GM10248 (cell line): ENCODE measurements around the gene EPHX1.
A peak's percentile ranks its signal among the peaks of the same experiment; 100 is the strongest.

Experiments used
- CTCF ChIA-PET: fragments of 300-600 bp; sonication (Branson Sonifier 250); formaldehyde crosslinking; extraction: SDS; loops from one replicate; lab custom pipeline; 2021; ENCODE audit warnings: antibody characterized with exemption; lab: Yijun Ruan, JAX
- POLR2A ChIA-PET: fragments of 350-650 bp; sonication (Branson Sonifier 250); formaldehyde crosslinking; extraction: SDS; loops from one replicate; lab custom pipeline; 2020; ENCODE audit warnings: antibody characterized with exemption; lab: Yijun Ruan, JAX
- DNase-seq: peaks from one replicate; pipeline ENCODE4 v3.0.0; 2012; ENCODE audit errors: extremely low spot score
- TF ChIP-seq, protein P1 (sequence below): IDR thresholded peaks from 2 replicates; pipeline ENCODE4 v1.5.1; 2012; ENCODE audit warnings: mild to moderate bottlenecking, low read depth; ENCODE audit errors: extremely low read depth, missing control alignments, control extremely low read depth

Gene EPHX1

DNA sequence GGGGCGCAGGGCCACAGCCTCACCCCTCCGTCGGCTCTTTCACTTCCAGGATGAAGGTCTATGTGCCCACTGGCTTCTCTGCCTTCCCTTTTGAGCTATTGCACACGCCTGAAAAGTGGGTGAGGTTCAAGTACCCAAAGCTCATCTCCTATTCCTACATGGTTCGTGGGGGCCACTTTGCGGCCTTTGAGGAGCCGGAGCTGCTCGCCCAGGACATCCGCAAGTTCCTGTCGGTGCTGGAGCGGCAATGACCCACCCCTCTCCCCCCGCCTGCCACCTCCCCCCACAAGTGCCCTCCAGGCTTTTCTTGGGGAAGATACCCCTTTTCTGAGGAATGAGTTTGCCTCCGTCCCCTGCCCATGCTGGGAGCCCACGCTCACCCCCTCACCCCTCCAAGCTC lies 35.2 kb downstream of the EPHX1 start:
- TF ChIP-seq, protein P1, sequence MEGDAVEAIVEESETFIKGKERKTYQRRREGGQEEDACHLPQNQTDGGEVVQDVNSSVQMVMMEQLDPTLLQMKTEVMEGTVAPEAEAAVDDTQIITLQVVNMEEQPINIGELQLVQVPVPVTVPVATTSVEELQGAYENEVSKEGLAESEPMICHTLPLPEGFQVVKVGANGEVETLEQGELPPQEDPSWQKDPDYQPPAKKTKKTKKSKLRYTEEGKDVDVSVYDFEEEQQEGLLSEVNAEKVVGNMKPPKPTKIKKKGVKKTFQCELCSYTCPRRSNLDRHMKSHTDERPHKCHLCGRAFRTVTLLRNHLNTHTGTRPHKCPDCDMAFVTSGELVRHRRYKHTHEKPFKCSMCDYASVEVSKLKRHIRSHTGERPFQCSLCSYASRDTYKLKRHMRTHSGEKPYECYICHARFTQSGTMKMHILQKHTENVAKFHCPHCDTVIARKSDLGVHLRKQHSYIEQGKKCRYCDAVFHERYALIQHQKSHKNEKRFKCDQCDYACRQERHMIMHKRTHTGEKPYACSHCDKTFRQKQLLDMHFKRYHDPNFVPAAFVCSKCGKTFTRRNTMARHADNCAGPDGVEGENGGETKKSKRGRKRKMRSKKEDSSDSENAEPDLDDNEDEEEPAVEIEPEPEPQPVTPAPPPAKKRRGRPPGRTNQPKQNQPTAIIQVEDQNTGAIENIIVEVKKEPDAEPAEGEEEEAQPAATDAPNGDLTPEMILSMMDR, result no peak
- CTCF ChIA-PET, result interaction anchor here (1.0 to 1.9 kb wide), 5 partner anchors 9 to 371 kb away, joined by 3 to 4 read pairs (median 3); partner anchors contain the start of gene SRP9
- POLR2A ChIA-PET, result no interaction called here
- no peak for DNase-seq

DNA sequence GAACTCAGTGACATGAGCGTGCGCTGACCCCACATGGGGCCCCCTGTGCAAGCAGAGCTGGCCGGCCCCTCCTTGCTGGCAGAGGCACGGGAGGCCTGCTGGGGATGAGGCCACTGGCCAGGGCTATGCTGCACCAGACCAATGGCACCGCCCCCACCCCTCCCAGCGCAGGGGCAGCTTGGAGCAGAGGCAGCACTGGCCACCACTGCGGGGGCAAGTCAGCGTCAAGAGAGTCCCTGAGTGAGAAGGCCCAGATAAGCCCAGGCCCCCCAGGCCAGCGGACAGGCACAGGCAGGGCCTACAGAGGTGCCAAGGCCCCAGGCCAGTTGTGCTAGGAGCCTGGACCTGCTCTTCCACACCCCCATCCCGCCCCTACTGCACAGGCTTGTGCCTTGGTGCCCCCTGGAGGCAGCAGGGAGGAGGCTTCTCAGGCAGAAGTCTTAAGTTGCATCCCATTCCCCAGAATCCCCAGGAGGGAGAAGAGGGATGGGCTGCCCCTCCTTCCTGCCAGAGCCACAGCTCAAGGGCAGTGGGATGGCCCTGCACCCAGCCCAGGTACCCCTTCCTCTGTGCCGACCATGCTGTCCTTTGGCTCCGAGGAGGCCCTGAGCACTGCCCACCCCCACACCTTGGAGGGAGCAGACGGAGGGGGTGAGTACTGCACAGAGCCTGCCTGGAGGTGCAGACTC lies 35.8 kb downstream of the EPHX1 start:
- DNase-seq, result peak; percentile 48
- POLR2A ChIA-PET, result no interaction called here
- CTCF ChIA-PET, result interaction anchor here (1.1 to 1.9 kb wide), 4 partner anchors 9 to 371 kb away, joined by 3 to 4 read pairs (median 3); partner anchors contain the start of gene SRP9
- TF ChIP-seq, protein P1, result peak; percentile 36

DNA sequence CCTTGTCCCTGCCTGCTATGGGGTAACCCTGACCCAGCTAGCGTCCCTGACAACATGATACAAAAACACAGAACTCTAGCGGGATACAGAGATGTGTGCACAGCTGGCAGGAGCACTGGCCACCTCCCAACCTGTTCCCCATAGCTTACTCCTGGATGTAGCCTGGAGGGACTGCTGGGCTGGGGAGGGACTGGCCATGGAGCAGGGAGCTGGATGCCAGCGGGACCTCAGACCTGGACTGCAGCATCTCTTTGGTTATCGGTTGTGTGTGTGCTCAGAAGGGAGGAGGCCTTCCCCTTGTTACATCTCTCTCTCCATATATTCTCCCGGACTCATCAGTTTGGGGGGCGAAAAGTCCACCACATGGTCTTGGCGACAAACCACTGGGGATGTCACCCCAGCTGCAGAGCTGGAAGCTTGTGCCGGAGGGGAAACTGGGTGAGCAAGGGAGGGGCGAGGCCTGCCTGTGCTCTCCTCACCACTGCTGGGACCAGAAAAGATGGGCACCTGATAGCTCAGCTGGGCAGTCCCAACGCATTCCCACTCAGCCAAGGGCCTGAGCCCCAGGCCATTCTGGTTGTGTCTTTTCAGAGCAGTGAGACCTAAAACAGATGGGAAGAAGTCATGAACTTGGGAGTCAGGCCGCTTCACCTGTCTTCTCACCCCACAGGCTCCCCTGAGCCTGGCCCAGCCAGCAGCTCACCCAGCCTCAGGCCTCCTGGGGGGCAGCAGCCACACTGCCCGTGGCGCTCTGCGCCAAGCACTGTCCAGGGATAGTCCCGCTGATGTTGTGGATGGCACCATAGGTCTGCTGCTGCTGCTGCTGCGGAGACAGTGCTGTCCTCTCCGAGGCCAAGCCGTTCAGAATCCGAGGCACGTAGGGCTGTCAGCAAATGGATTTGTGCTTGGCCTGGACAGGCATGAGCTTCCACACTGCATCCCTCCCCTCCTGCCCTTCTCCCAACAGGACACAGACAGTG lies 36.7 kb downstream of the EPHX1 start:
- no peak for DNase-seq
- TF ChIP-seq, protein P1, result no peak
- CTCF ChIA-PET, result interaction anchor here (1.3 to 1.9 kb wide), 2 partner anchors 8 to 13 kb away, joined by 3 to 4 read pairs; no protein-coding TSS in a partner anchor
- POLR2A ChIA-PET, result interaction anchor here (0.5 kb wide), 1 partner anchor 403 kb away, joined by 4 read pairs; no protein-coding TSS in a partner anchor

DNA sequence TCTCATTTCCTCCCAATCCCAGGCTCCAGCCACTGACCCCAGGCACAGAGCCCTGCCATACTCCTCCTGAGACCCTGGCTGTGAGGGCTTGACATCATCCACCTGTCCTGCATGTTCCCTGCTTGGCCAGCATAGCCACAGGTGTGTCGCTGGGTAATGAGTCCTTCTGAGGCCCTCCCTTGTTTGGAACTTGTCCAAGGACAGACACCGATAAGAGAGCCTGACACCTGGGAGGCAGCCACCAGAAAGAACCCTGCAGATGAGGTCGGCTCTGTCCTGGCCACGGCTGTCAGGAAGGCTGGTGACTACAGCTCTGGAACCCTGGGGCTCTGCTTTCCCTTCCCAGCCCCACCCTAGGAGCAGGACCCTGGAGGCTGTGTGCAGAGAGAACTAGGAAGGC lies 37.7 kb downstream of the EPHX1 start:
- no peak for DNase-seq
- CTCF ChIA-PET, result interaction anchor here (0.9 kb wide), 1 partner anchor 35 kb away, joined by 4 read pairs; the partner anchor contains the start of gene TMEM63A
- TF ChIP-seq, protein P1, result no peak
- POLR2A ChIA-PET, result no interaction called here

DNA sequence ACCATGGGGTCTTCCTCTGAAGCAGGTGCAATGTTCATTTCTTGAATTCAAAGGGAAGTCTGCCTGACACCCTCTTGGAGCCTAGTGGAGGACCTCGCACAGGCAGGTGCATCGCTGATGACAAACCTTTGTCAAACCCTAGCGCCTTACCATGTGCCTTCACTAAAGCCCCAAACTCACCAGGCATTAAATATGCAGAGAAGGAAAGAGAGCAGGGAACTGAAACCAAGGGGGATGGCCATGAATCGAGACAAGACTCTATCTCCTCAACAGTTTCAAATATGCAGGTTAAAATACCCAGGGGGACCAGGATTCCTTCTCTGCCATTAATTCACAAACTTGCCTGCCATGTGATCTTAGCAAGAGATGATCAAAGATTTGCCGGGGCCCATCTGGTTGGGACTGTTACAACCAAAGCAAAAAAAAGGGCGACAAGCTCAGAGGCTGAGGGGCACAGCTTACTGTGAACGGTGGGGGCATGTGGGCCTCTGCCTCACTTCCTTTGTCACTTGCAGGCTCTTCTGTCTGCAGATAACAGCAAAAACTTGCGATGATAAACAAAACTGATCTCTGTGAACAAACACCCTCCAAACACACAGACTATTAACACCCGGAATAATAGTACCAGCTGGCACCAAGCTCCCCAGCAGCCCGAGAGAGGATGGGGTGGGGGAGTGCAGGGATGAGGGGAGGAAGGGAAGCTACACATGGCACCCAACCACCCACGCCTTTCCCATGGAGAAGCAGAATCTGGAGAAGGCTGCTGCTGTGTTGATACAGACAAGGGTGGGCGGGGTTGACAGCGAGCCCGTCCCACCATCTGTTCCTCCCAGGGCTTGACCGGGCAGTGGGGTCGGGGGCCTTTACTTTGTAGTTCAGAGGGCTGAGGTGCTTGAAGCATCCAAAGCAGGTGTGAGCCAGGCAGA lies 38.4 kb downstream of the EPHX1 start:
- ChIA-PET CTCF (interaction anchor here (0.8 to 0.9 kb wide), 2 partner anchors 34 to 71 kb away, joined by 3 to 4 read pairs; partner anchors contain the start of genes SRP9 and TMEM63A), POLR2A (no interaction called here)
- DNase-seq, result peak; percentile 67
- TF ChIP-seq, protein P1, result no peak
